NCI-H1436 (cell line): ENCODE measurements around the gene SIRT5.

Source experiments
- DNase-seq: peaks from one replicate; lab custom pipeline; 2025; lab: John Stamatoyannopoulos, UW

Gene SIRT5

DNA sequence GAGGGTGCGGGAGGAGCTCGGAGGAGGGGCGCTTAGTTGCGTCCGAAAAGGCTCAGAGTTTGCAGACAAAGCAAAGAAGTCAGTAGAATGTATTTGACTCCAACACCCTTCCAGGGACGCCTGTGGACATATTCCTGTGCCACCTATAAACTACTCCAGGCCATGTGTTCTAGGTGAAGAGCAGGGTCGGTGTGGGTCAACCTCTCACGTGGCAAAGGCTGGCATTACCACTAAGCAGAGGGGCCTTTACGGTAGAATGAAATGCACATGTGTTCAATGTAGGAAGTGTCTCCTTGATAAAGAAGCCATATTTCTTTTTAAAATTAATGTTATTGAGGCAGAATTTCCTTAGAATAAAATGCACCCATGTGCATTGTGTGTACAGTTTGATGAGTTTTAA lies 15.4 kb downstream of the SIRT5 start:
- DNase-seq: no peak

DNA sequence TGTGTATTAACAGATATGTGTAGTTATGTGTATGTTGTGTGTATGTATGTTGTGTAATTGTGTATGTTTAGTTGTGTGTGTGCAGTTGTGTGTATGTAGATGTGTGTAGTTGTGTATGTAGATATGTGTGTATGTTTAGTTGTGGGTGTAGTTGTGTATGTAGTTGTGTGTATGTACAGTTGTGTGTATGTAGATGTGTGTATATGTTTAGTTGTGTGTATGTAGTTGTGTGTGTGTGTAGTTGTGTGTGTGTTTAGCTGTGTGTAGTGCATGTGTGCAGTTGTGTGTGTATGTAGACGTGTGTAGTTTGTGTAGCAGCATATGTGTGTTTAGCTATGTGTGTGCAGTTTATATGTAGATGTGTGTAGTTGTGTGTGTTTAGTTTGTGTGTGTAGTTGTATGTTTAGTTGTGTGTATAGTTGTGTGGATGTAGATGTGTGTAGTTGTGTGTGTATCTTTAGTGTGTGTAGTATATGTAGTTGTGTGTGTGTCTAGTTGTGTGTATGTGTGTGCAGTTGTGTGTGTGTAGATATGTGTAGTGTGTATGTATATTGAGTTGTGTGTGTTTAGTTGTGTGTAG lies 16.3 kb downstream of the SIRT5 start:
- no peak for DNase-seq

DNA sequence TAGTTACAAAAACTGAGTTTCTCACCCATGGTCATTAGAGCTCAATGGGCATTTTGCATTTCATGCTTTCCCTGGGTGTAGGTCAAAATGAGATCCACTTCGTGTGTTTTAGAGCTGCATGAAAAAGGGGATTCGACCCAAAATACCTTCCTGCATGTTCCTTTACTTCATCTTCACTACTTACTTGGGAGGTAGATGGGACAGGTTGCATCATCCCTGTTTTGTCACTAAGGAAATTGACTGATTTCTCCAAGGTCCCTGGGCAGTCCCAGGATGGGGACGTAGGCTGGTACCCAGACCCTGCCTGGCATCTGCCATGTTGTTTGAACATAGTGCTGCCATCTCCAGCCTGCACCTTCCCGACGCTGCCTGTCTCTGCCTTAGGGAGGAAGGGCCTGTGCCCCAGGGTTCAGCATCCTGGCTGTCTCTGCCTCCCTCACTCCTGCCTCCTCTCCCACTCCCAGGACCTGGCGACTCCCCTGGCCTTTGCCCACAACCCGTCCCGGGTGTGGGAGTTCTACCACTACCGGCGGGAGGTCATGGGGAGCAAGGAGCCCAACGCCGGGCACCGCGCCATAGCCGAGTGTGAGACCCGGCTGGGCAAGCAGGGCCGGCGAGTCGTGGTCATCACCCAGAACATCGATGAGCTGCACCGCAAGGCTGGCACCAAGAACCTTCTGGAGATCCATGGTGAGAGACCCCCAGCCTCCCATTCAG lies 17.0 kb downstream of the SIRT5 start:
- no peak for DNase-seq

DNA sequence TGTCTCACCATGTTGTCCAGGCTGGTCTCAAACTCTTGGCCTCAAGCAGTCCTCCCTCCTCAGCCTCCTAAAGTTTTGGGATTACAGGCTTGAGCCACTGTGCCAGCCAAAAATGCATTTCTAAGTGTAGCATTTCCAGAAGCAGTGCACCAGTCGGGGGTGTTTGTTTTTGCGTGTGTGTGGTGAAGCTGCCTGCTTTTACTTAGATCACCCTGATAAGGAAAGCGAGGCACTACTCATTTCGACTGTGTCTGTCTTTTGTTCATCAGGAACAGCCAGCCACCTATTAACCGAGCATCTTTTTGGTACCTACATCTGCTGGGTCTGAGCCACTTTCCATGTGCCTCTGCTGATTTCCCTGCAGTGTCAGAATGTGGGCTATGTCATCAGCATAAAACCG lies 18.7 kb downstream of the SIRT5 start:
- DNase-seq: no peak

DNA sequence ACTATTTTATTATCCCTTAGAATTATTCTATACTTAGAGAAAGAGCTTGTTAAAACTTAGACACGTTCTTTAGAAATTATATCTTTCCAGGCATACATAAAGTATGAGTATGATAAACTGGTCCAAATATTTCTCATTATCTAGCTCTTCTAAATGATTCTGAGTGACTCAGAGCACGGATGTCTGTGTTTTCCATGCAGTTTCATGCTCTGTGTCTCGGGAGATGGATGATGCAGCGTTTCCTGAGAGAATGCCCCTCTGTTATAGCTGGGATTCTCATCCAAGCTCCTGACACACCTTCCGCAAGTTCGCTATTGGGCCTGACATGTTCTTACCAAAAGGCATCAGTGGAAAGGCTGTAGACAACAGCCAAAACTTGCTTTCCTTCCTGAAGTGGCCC lies 19.3 kb downstream of the SIRT5 start:
- DNase-seq: no peak

DNA sequence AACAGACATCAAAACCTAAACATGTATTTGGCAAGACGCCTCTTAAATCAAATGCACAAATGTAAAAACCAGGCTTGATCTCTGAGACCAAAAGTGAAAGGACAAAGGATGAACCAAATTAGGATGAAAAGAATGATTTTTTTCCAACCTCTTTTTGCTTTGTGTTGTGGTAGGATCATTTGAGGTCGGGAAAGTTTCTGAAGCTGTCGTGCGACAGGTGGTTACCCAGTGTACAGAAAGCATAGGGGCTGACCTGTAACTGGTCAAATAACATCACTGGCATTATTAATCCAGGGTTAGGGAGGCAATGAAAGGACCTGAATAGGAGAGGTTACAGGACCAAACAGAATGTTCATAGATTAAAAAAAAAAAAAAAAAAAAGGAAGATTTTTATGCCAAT lies 22.7 kb downstream of the SIRT5 start:
- no peak for DNase-seq

DNA sequence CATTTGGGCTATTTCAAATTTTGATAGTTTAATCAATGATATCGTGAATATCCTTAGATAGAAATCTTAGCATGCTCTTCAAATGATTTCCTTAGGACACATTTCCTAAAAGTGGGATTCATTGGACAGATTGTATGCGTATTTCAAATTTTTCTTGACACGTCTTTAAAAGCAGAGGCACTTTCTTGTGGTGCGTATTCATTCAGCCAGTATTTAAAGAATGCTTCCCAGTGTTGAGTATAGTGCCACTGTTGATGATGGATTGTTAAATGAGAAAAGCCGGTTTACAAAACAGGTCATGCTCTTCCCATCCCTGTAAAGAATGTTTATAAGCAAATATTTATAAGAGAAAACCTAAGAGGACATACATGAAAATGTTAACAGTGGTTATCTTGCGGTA lies 25.6 kb downstream of the SIRT5 start:
- no peak for DNase-seq

DNA sequence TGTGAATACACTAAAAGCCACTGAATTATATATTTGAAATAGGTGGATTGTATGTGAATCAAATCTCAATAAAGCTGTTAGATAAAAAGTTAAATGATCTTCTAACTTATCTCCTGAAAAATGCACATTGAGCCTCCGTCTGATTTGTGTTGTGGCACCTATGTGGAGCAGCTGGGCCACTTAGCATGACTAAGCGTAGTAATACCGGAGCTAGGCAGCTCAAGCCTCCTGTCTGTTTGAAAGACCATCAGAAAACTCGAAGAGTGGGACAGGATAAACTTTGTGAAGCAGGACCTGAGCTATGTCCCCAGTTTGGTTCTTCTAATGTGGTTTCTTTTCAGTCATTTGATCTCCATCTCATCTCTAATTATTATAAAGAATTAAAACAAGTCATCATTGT lies 29.7 kb downstream of the SIRT5 start:
- no peak for DNase-seq

DNA sequence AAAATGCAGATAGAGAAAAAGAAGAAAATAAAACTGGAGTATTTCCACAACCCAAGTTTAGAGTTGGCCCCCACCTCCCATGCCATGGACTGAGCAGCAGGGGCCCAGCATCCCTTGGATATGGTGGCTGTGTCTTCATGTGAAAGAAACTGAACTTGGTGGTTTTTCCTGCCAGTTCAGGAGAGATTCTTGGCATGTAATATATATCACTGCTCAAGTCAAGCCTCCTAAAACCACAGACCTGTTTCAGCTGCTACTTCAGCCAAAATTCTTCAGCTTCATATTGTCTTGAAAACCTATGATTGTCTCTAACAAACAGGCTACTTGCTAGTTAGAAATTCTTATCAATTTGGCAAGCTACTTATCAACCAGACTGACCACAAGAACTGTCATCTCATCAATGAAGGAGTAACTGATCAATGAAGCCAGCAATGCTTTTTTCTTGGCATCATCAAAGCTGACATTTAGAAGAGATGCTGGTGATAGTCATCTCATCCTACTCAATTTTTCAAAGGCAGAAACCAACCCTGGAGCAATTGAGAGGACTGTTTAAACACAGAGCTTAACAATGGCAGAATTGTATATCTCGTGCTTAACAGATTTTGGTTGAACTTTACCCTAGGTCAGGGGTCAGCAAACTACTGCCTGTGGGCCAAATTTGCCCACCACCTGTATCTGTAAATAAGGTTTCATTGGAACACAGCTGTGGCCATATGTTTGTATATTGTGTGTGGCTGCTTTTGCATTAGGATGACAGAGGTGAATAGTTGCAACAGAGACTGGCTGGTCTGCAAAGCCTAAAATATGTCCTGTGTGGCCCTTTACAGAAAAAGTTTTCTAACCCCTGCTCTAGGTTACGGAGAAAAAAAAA lies 30.4 kb downstream of the SIRT5 start:
- no peak for DNase-seq

DNA sequence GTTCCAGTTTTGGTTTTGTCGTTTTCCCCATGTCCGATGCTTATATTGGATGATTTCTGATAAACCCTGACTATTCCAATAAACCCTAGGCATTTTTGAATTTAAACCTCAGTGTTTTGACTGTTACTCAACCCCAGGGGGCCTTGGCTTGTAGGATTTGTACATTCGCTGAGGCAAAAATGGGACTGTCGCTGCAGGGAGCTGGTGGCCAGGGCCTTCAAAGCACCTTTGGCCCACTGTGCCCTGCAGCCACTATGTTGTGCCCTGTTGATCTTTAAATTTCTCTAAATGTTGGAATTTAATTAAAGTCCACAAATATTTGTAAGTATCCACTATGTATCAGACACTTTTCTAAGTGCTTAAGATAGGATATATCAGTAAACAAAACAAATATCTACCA lies 31.2 kb downstream of the SIRT5 start:
- DNase-seq: no peak

DNA sequence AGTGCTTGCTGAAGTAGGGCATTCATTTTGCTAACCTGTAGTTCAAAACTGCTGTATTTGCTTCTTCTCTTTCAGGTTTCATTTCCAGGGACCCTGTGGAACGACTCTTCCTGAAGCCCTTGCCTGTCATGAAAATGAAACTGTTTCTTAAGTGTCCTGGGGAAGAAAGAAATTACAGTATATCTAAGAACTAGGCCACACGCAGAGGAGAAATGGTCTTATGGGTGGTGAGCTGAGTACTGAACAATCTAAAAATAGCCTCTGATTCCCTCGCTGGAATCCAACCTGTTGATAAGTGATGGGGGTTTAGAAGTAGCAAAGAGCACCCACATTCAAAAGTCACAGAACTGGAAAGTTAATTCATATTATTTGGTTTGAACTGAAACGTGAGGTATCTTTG lies 37.3 kb downstream of the SIRT5 start:
- DNase-seq: no peak

DNA sequence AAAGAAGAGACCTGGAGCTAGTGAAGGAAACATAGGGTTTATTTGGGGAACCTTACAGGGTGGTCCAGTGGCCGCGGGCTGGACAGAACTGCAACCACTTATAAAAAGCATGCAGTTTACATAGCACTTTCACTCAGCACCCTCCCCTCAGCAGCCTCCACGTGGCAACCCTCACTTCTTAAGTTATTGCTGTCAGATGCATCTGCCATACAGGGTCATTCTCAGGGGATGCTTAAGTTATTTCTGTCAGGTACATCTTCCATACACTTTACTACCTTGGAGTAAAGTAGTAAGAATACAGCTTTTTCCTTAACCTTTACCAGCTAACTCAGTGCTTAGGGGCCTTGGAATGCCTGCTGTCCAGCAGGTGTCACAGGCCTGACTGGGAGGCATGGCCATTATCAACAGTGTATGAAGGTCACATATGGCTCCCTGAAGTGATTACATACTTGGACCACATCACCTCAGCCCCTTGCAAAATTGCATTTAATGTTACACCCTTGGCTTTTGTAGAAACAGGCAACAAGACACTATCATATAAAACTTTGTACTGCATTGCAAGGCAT lies 38.7 kb downstream of the SIRT5 start:
- DNase-seq: no peak

DNA sequence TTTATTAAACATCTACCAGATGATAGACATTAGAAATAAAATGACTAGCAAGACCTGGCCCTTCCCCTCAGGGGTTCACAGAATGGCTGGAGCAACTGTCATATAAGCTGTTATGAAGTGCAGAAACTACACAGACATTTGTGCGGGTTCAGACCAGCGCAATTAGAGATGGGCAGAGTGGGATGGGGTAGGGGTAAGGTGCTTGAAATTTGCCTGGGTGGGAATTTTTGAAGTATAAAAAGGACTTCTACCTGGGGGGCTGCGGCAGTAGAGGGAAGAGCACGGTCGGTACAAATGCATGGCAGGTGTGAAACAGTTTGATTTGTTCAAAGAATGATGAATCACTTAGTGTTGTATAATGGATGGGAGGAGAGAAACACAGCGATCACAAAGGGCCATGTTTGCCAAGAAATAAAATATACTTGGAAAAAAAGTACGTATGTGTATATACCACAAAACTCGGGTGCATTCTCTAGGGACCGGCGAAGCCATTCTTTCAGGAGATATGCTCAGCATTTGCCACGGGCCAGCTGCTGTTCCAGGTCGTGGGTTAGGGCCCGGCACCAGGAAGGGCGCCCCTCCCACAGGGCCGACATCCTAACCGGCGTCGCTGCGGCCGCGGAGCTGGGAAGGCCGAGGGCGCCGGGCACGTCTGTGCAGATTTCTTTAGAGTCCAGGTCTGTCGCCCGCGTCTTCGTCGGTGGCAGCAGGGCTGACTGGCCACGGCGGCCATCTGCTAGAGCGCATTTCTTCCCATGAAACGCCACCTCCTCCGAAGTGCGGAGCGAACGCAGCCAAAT lies 39.9 kb downstream of the SIRT5 start:
- peak; percentile 32 for DNase-seq

DNA sequence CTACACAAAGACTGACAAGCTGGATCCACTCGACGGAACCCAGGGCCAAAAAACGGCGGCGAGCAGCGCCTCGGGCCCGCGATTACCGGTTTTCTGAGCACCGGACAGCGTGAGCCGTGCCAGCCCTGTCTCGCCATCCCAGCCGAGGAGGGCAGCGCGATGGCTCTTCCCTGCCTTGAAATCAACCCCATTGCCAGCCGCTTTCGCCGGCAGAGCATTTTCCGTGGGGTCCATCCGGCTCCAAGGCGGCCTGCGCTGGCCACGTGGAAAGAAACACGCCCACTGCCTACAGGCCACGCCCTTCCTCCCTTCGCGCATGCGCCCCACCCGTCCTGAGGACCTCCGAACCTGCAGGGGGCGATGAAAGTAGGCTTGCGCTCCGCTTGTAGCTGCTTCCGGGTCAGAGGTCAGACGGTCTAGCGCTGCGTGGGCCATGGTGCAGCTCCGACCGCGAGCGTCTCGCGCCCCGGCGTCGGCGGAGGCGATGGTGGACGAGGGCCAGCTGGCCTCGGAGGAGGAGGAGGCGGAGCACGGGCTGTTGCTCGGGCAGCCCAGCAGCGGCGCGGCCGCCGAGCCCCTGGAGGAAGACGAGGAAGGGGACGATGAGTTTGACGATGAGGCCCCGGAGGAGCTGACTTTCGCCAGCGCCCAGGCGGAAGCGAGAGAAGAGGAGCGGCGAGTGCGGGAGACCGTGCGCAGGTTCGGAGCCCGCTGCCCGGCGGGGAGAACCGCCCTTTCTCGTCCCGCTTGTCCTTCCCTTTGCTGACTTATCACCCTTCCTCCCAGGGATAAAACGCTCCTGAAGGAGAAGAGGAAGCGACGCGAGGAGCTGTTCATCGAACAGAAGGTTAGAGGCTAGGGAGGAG lies 40.8 kb downstream of the SIRT5 start, which contains the start of gene NOL7:
TSS of gene NOL7 (plus strand) at position 410 of the 866 bp plus-strand sequence. CDS start at position 434, 24 bp downstream.
- peak; percentile 96 for DNase-seq

DNA sequence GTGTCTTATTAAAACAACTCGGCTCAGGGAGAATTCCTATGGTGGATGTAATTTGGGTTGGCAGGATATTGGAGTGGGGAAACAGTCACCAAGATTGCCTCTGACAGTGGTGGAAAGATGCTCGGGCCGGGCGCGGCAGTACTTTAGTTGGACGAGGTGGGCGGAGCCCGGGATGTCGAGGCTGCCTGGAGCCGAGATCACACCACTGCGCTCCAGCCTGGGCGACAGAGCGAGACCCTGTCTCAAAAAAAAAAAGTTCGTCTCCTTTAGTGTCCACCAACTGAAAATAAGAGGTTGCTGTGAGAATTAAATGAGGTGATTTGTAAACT lies 41.4 kb downstream of the SIRT5 start:
- peak; percentile 33 for DNase-seq

DNA sequence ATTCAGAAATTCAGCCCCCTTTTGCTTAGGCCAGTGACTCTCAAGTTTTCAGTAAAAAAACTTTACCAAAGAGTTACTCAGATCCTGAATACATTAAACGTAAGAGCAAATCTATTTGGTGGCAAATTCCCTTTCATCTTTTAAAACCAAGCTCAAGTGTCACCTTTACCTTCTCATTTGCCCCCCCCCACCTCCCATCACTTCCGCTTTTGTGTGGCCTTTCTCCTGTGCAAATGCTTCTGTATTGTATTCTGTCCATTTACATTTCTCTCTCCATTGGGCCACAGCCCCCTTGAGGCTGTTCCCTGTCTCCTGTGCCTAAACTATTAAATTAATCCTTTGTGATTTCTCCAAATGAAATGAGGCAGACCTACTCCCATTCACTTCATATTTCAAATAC lies 42.7 kb downstream of the SIRT5 start:
- no peak for DNase-seq

DNA sequence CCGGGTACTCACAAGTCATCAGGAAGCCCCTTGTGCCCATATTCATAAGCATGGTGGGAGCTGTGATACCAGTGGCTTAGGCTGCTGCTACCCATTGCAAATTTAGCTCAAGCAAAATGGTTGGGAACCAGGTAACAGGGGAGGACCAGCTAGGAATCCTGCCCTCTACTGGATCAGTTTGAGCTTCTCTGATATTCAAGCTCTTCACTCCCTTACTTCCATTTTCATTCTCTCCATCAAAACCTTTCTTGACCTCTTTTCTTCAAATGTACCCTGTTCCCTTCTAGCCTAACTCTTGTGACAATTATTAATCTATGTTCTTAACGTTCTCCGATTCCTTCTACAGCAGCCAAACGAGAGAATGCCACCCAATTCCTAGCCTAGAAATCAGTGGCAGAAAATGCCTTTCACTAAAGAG lies 50.5 kb downstream of the SIRT5 start:
- DNase-seq: peak; percentile 0

DNA sequence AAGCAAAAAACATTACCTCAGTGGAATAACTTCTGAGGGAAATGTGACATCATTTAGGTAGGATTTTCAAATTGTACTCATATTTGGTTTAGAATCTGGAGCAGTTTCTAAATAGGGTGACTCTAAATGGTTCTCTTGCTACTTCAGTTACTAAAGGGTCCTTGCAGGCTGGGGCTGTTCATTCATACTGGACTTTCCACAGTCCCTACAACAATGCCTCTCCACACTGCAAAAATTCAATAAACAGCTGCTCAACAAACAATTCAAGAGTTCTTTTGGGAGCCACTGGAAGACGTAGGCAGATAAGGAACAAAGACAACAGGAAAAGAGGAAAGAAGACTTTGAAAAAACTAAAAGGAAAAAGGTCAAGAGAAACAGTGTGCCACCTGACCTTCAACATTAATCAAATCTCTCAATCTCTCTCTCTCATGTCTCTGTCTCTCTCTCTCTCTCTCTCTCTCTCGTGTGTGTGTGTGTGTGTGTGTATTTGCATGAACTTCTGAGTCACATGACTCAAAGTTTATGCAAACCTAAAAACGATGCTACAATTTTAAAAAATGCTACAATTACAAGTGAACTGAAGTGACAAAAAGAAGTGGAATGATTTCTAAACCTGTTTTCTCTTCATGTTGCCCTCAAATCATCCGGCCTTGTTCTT lies 55.2 kb downstream of the SIRT5 start:
- no peak for DNase-seq

DNA sequence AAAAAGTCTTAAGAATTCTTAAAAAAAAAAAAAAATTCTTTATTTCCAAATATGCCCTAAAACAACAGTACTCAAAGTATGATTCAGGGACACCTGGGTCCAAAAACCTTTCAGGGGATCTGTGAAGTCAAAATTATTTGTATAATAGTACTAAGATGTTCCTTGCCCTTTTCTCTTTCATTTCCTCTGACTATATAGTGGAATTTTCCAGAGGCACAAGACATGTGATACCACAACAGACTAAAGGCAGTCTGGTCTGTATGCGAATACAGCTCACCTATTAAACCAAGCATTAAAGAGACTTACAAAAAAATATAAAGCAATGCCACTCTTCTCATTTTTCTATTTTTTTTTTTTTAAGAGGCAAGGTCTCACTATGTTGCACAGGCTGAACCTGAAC lies 56.1 kb downstream of the SIRT5 start:
- no peak for DNase-seq

DNA sequence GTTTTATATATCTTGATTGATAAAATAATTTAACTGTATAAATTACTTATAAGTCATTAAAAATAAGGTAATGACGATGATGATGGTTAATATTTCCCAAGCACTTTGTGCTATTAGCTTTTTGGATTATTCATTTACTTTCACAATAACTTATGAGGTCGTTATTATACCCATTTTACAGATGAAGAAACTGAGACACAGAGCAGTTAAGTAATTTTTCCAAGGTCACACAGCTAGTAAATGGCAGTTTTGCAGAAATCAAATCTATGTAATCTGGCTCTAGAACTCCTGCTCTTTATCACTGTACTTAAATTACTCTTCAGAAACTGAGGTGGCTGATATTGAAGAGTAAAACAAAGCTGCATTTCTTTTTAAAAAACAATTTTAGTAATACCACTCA lies 58.9 kb downstream of the SIRT5 start:
- no peak for DNase-seq
